BLaER1 (cell line): ENCODE measurements around the gene KRT1.
A peak's percentile ranks its signal among the peaks of the same experiment; 100 is the strongest.

ENCODE experiments used
- H3K27ac ChIP-seq: shearing (Covaris generic); formaldehyde crosslinking; 2 replicates; pipeline ENCODE4 v1.8.1; 2022
- H3K27me3 ChIP-seq: shearing (Covaris generic); formaldehyde crosslinking; 2 replicates; pipeline ENCODE4 v1.8.1; 2022
- H3K36me3 ChIP-seq: shearing (Covaris generic); formaldehyde crosslinking; 2 replicates; pipeline ENCODE4 v1.8.1; 2022
- H3K4me1 ChIP-seq: shearing (Covaris generic); formaldehyde crosslinking; 2 replicates; pipeline ENCODE4 v1.8.1; 2022
- H3K4me2 ChIP-seq: shearing (Covaris generic); formaldehyde crosslinking; 2 replicates; pipeline ENCODE4 v1.8.1; 2022
- H3K4me3 ChIP-seq: shearing (Covaris generic); formaldehyde crosslinking; 2 replicates; pipeline ENCODE4 v1.8.1; 2022
- H3K9ac ChIP-seq: shearing (Covaris generic); formaldehyde crosslinking; 2 replicates; pipeline ENCODE4 v1.8.1; 2022
- H3K9me3 ChIP-seq: shearing (Covaris generic); formaldehyde crosslinking; 2 replicates; pipeline ENCODE4 v1.8.1; 2022
- H4K20me1 ChIP-seq: shearing (Covaris generic); formaldehyde crosslinking; 2 replicates; pipeline ENCODE4 v1.8.1; 2022
- Cebpa-rat ChIP-seq: shearing (Covaris generic); IDR thresholded peaks from 2 replicates; pipeline ENCODE4 v1.8.1; 2022

The KRT1 gene

DNA sequence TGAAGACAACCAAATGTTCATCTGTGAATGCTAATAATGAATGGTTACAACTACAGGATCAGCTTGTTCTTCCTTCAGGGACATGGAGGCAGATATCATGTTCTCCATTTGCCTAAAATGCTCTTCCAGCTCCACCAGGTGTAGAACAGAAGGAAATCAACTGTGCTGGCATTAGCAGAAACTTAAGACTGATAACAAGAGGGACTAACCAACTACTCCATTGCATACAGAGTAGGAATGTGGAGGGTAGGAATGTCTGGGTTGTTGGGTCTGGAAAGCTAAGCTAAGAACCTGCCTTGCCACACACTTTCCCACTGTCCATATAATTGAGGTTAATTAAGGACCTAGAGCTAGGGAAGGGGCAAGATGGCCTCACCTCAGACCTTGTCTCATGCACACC lies 16.8 kb downstream of the KRT1 start:
- Histone ChIP-seq H3K9ac (no peak overlapping the region), H3K4me3 (no peak overlapping the region), H3K9me3 (no peaks in the 10 kb centered on the region), H3K27ac (no peak overlapping the region; the same call in 1 of the 2 replicates), H4K20me1 (no peaks in the 10 kb centered on the region), H3K36me3 (no peaks in the 10 kb centered on the region), H3K27me3 (no peaks in the 10 kb centered on the region), H3K4me1 (peaks cover 50% of the 10 kb centered on the region), H3K4me2 (peak overlapping the region; percentile 70)
- no peak for TF ChIP-seq Cebpa-rat

DNA sequence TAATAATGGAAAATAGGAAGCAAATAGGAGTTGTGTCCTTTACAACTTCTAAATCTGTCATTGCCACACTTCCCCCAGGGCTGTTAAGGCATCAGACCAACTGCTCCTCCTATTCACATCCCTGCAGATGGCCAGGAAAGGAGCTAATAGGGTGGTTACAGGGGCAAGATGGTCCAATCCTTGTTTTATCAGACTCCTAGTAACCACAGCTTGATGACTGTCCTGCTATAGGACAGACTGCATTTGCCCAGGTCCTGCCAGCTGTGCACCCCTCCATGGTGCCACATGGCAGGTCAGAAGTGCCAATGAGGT lies 17.3 kb downstream of the KRT1 start:
- Histone ChIP-seq H3K9me3 (no peaks in the 10 kb centered on the region), H3K4me1 (peaks cover 50% of the 10 kb centered on the region), H3K27me3 (no peaks in the 10 kb centered on the region), H3K4me3 (no peak overlapping the region), H4K20me1 (no peaks in the 10 kb centered on the region), H3K36me3 (no peaks in the 10 kb centered on the region), H3K4me2 (peak overlapping the region; percentile 70), H3K27ac (peak overlapping the region; percentile 54; the same call in 1 of the 2 replicates), H3K9ac (no peak overlapping the region)
- no peak for TF ChIP-seq Cebpa-rat

DNA sequence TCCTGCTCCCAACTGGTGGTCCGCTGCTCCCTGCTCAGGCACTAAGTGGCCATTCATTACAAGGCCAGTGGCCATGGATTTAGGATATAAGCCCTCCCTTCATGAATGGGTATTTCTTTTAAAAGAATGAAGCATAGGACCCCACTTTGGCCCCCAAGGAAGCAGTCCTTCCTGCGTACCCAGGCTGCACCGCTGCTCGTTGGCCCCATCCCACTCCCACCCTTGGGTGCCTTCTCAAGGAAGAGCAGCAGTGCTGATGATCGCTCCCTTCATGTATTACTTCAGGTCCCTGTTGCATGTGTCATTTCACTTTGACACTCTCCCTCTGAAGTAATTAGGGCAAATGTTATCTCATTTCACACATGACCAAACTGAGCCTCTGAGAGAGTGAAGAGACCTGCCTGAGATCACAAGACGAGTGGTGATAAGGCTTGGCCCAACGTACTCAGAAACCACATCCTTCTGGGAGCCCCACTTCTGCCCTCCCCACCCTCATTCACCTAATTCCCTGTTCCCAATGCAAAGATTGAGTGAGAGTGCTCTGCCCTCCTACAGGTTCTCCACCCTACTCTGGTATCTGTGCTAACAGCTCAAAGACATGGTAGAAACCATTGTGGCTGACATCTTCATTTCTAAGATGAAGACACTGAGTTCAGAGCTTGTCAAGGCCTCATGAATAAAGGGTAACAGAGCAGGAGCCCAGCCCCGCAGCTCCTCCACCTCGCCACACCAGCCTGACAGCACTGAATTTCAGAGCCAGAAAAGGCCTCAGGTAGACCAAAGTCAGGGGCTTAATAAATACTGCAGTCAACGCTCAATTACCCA lies 17.9 kb downstream of the KRT1 start:
- Histone ChIP-seq H3K4me2 (peak overlapping the region; percentile 70), H3K9me3 (no peaks in the 10 kb centered on the region), H3K4me1 (peaks cover 50% of the 10 kb centered on the region), H3K27me3 (no peaks in the 10 kb centered on the region), H4K20me1 (no peaks in the 10 kb centered on the region), H3K4me3 (no peak overlapping the region), H3K27ac (peak overlapping the region; percentile 54; the same call in 1 of the 2 replicates), H3K9ac (no peak overlapping the region), H3K36me3 (no peaks in the 10 kb centered on the region)
- no peak for TF ChIP-seq Cebpa-rat

DNA sequence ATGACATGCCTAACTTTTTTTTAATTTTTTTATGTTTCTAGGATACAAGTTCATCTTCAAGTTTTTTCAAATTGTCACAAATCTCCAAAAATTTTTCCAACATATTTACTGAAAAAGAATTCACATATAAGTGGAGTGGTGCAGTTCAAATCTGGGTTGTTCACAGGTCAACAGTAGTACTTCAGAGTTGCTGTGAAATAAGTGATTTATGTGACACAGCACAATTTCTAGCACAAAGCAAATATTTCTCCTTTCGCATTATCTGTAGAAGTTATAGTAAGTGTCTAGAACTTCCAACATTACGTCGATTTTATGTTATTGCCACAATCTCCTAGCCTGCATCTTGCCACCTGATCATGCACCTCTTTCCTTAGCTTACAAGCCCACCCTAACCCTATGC lies 18.5 kb downstream of the KRT1 start:
- TF ChIP-seq Cebpa-rat = no peak
- Histone ChIP-seq H4K20me1 (no peaks in the 10 kb centered on the region), H3K36me3 (no peaks in the 10 kb centered on the region), H3K27ac (0 out of 2 replicates have a peak overlapping the region, but pooled peaks have one; percentile 54), H3K4me1 (peaks cover 50% of the 10 kb centered on the region), H3K4me2 (peak overlapping the region; percentile 70), H3K27me3 (no peaks in the 10 kb centered on the region), H3K4me3 (no peak overlapping the region), H3K9ac (no peak overlapping the region), H3K9me3 (no peaks in the 10 kb centered on the region)

DNA sequence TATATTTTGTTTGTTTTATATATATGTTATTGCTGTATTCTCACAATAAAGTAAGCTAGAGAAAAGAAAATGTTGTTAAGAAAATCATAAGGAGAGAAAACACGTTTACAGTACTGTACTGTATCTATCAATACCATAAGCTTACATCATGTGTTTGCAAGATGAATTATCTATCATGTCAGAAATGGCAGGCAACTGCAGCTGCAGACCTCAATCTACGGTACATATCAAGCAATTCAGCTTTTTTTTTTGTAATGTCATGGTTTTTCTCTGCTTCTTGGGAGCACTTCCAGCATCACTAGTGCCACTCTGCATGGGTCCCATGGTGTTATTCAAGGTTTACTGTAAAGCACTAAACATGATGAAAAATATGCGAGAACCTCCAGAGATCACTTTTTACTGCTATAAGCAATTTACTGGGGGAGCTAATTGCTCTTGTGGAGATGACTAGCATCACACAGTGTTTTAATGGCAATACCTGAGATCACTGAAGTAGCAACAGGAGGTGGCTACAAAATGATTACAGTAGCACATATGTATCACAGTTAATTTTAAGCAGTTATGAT lies 19.2 kb downstream of the KRT1 start:
- Histone ChIP-seq H4K20me1 (no peaks in the 10 kb centered on the region), H3K36me3 (no peaks in the 10 kb centered on the region), H3K9ac (no peak overlapping the region), H3K9me3 (no peaks in the 10 kb centered on the region), H3K27ac (no peak overlapping the region), H3K4me3 (no peak overlapping the region), H3K27me3 (no peaks in the 10 kb centered on the region), H3K4me2 (no peak overlapping the region), H3K4me1 (peaks cover 50% of the 10 kb centered on the region)
- no peak for TF ChIP-seq Cebpa-rat

DNA sequence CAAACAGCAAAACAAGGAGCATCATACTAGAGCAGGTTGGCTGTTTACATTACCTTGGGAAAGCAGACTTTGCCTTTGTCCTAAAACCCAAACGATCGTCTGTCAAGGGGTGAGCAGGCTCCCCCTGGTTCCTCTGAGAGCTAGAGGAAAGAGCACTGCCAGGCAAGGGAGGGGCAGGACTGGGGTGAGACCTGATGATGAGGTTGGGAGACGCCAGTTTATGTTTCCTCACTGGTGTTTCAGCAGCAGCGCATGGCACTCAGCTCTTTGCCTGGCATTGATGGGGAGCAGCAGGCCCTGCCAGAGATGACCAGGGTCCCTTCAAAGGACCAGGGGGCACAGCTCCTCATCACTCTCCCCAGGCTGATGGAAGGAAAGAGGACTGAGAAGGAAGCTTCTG lies 20.3 kb downstream of the KRT1 start:
- no peaks in the 10 kb centered on the region for H4K20me1 ChIP-seq
- H3K4me1 ChIP-seq = peaks cover 50% of the 10 kb centered on the region
- H3K27ac ChIP-seq = no peak overlapping the region
- no peaks in the 10 kb centered on the region for H3K27me3 ChIP-seq
- TF ChIP-seq Cebpa-rat = no peak
- peak overlapping the region; percentile 68 for H3K4me2 ChIP-seq
- no peak overlapping the region for H3K9ac ChIP-seq
- H3K36me3 ChIP-seq = no peaks in the 10 kb centered on the region
- H3K4me3 ChIP-seq = no peak overlapping the region
- no peaks in the 10 kb centered on the region for H3K9me3 ChIP-seq

DNA sequence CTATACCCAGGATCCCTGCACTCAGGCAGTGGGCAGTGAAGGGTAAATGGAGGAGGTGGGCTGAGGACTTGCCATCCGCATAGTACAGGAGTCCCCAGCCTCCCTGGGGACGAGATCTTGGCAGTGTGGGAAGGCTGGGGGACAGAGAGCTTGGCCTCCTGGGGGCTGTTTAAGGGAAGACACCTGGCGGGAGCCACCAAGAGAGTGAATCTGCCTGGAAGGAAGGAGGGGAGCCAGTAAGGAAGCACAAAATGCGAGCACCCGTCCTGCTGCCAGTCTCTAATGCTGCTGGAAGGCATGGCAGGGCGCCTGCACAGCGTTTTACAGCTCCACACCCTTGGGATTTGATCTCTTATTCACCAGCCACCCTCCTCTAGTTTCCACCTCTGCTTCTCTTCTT lies 20.8 kb downstream of the KRT1 start:
- Histone ChIP-seq H3K36me3 (no peaks in the 10 kb centered on the region), H3K4me3 (no peak overlapping the region), H3K27ac (no peak overlapping the region; the same call in 1 of the 2 replicates), H3K4me1 (peaks cover 50% of the 10 kb centered on the region), H3K27me3 (no peaks in the 10 kb centered on the region), H3K4me2 (peak overlapping the region; percentile 68), H3K9me3 (no peaks in the 10 kb centered on the region), H4K20me1 (no peaks in the 10 kb centered on the region), H3K9ac (no peak overlapping the region)
- no peak for TF ChIP-seq Cebpa-rat

DNA sequence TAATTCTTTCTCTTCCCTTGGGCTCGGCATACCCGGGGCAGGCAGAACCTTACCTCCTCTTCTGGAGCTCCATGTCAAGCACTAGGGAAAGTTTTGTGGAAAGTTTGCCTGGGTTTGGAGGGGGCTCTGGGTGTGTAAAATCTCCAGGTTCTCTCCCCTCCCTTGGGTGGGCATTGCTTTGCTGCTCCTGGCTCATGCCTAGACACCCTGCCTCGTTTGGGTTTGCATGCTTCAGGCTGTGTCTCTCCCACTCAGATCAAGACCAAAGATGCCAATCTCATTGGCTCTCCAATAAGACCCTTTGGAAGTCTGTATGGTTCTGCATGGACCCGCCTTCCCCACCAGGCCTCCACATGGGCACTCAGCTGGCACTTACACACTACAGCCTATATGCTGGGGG lies 22.0 kb downstream of the KRT1 start:
- Histone ChIP-seq H3K27ac (no peak overlapping the region), H3K9me3 (no peaks in the 10 kb centered on the region), H4K20me1 (no peaks in the 10 kb centered on the region), H3K36me3 (no peaks in the 10 kb centered on the region), H3K4me3 (no peak overlapping the region), H3K4me2 (no peak overlapping the region), H3K9ac (no peak overlapping the region), H3K4me1 (peaks cover 46% of the 10 kb centered on the region), H3K27me3 (no peaks in the 10 kb centered on the region)
- TF ChIP-seq Cebpa-rat = no peak

DNA sequence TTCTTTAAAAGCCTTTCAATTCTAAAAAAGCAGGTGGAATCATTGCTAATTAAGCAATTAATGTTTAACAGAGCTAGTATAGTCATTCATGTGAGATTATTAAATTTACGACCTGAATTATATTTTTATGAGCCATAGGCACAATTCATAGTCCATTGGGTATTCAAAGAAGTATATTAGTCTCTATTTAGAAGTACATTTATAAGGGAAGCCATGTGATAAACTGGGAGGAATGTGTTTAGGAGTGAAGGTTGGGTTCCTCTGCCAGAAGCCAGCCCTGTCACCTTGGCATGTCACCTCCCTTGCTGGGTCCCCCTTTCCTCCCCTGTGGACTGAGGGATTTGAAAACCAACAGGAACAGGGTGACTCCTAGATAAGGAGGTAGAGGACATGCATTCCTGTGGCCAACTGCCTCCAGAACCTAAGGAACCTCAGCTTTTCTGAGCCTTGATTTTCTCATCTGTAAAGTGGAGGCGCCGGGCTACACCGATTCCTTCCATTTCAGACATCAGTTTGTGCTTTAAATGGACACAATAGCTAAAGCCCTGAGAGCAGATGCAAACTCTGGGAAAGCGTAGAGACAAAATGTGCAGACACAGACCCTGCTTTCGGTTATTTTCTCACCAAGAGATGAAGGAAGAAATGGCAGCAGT lies 22.8 kb downstream of the KRT1 start:
- Histone ChIP-seq H3K27ac (no peak overlapping the region), H3K27me3 (no peaks in the 10 kb centered on the region), H3K4me2 (no peak overlapping the region), H3K4me3 (no peak overlapping the region), H3K4me1 (peaks cover 38% of the 10 kb centered on the region), H4K20me1 (no peaks in the 10 kb centered on the region), H3K9ac (no peak overlapping the region), H3K9me3 (no peaks in the 10 kb centered on the region), H3K36me3 (no peaks in the 10 kb centered on the region)
- TF ChIP-seq Cebpa-rat = no peak

DNA sequence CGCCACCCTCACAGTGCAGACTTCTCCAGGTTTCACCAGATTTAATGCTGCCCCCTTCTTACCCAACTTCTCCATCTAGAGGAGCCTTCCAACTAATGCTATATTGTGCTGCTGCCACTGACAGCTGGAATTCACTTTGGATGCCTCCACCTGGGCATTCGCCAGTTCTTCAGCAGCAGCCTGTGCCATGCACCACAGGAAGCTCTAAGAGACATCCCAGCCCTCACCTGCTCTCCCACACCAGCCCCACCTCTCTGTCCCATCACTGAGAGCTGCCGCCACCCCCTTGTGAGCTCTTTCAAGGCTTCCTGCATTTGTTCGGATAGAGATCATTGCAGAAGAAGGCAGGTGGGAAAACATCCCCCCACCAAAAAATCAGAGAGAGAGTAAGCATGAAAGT lies 23.6 kb downstream of the KRT1 start:
- no peaks in the 10 kb centered on the region for H3K27me3 ChIP-seq
- H3K9me3 ChIP-seq = no peaks in the 10 kb centered on the region
- H3K9ac ChIP-seq = no peak overlapping the region
- H4K20me1 ChIP-seq = no peaks in the 10 kb centered on the region
- H3K4me1 ChIP-seq = peaks cover 31% of the 10 kb centered on the region
- H3K27ac ChIP-seq = no peak overlapping the region
- no peak overlapping the region for H3K4me2 ChIP-seq
- H3K4me3 ChIP-seq = no peak overlapping the region
- no peaks in the 10 kb centered on the region for H3K36me3 ChIP-seq
- TF ChIP-seq Cebpa-rat = no peak
